Glutamatergic neuron (in vitro differentiated cells): ENCODE measurements around the gene ROBO4. TPM values are rescaled to one million over a fixed set of nuclear protein-coding genes. Genes with fewer than 3 reads are reported as not detected.

ENCODE experiments used
- DNase-seq: peaks from one replicate; pipeline ENCODE4 v3.0.0; 2022
- H3K27ac Mint-ChIP-seq: one replicate; pipeline ENCODE4 v1.8.0; 2020; ENCODE audit warnings: mild to moderate bottlenecking, mixed read lengths, inconsistent platforms; ENCODE audit not compliant: unreplicated experiment
- H3K27me3 Mint-ChIP-seq: one replicate; pipeline ENCODE4 v1.8.0; 2020; ENCODE audit warnings: mild to moderate bottlenecking, moderate library complexity, mixed read lengths, inconsistent platforms; ENCODE audit not compliant: unreplicated experiment
- H3K36me3 Mint-ChIP-seq: one replicate; pipeline ENCODE4 v1.8.0; 2020; ENCODE audit warnings: mild to moderate bottlenecking, mixed read lengths, inconsistent platforms; ENCODE audit not compliant: unreplicated experiment
- H3K4me1 Mint-ChIP-seq: one replicate; pipeline ENCODE4 v1.8.0; 2020; ENCODE audit warnings: mild to moderate bottlenecking, low read depth, mixed read lengths, inconsistent platforms; ENCODE audit not compliant: unreplicated experiment
- H3K4me3 Mint-ChIP-seq: one replicate; pipeline ENCODE4 v1.8.0; 2020; ENCODE audit warnings: mild to moderate bottlenecking, mixed read lengths, inconsistent platforms; ENCODE audit not compliant: unreplicated experiment
- H3K9me3 Mint-ChIP-seq: one replicate; pipeline ENCODE4 v1.8.0; 2020; ENCODE audit warnings: mild to moderate bottlenecking, moderate library complexity, mixed read lengths, inconsistent platforms; ENCODE audit not compliant: unreplicated experiment
- CTCF ChIP-seq: fragments of 200-600 bp; sonication (generic); IDR thresholded peaks from one replicate; pipeline ENCODE4 v1.5.0; 2021; ENCODE audit not compliant: partially characterized antibody, unreplicated experiment
- total RNA-seq: library from RNA; stranded (reverse); fragmentation: NEBNext Ultra II Directional; extraction: Animal tissue kit (Norgen Biotek cat#: 25700); gene quantifications from one replicate; pipeline ENCODE4 v1.2.1, GENCODE V29; 2021; ENCODE audit not compliant: unreplicated experiment

The ROBO4 gene
- total RNA-seq, 1 donor from 2014 or later = not detected

GRCh38 chr11:124865181-124865901, 32.3 kb downstream of the ROBO4 start, which contains the start of gene ROBO3:
Gene ROBO3 (plus strand): TSS chr11:124865432. CDS start chr11:124865578, 146 bp downstream.
- no peak for TF ChIP-seq CTCF
- Mint-ChIP-seq H3K27me3 (peaks cover 34% of the 10 kb centered on the region), H3K36me3 (no peaks in the 10 kb centered on the region), H3K4me3 (peak within 1 kb of the TSS; percentile 69), H3K9me3 (peaks cover 2% of the 10 kb centered on the region), H3K27ac (no peak within 1 kb of the TSS), H3K4me1 (peaks cover 6% of the 10 kb centered on the region)
- peak; percentile 34 for DNase-seq

GRCh38 chr11:124864892-124865180, 32.8 kb downstream of the ROBO4 start:
- no peak for DNase-seq
- H3K9me3 Mint-ChIP-seq = peaks cover 2% of the 10 kb centered on the region
- no peak overlapping the region for H3K27ac Mint-ChIP-seq
- H3K4me1 Mint-ChIP-seq = peaks cover 6% of the 10 kb centered on the region
- peak overlapping the region; percentile 39 for H3K4me3 Mint-ChIP-seq
- peaks cover 31% of the 10 kb centered on the region for H3K27me3 Mint-ChIP-seq
- no peak for TF ChIP-seq CTCF
- H3K36me3 Mint-ChIP-seq = no peaks in the 10 kb centered on the region

GRCh38 chr11:124864176-124864891, 33.3 kb downstream of the ROBO4 start:
- TF ChIP-seq CTCF = no peak
- Mint-ChIP-seq H3K4me3 (peak overlapping the region; percentile 11), H3K9me3 (peaks cover 2% of the 10 kb centered on the region), H3K27me3 (peaks cover 31% of the 10 kb centered on the region), H3K4me1 (peaks cover 6% of the 10 kb centered on the region), H3K27ac (no peak overlapping the region), H3K36me3 (no peaks in the 10 kb centered on the region)
- no peak for DNase-seq

- TF ChIP-seq CTCF = no peak
- Mint-ChIP-seq H3K4me3 (peak overlapping the region; percentile 75), H3K36me3 (no peaks in the 10 kb centered on the region), H3K27me3 (peaks cover 31% of the 10 kb centered on the region), H3K9me3 (peaks cover 2% of the 10 kb centered on the region), H3K27ac (no peak overlapping the region), H3K4me1 (peaks cover 5% of the 10 kb centered on the region)
- DNase-seq = no peak
These were observed 33.9 kb downstream of the ROBO4 start for GRCh38 chr11:124863826-124864165.

GRCh38 chr11:124863137-124863825, 34.4 kb downstream of the ROBO4 start:
- no peak overlapping the region for H3K27ac Mint-ChIP-seq
- H3K27me3 Mint-ChIP-seq = peaks cover 31% of the 10 kb centered on the region
- peak; percentile 49 for DNase-seq
- H3K4me1 Mint-ChIP-seq = peaks cover 5% of the 10 kb centered on the region
- TF ChIP-seq CTCF = no peak
- H3K4me3 Mint-ChIP-seq = peak overlapping the region; percentile 75
- no peaks in the 10 kb centered on the region for H3K36me3 Mint-ChIP-seq
- H3K9me3 Mint-ChIP-seq = peaks cover 2% of the 10 kb centered on the region
